CD14-positive monocyte (primary cell): ENCODE data around the gene ATXN1. TPM values are rescaled to one million over a fixed set of nuclear protein-coding genes. Genes with fewer than 3 reads are reported as not detected.

Source experiments
- DNase-seq, 3 donors: peaks; one replicate each; pipeline ENCODE4 v3.0.0-alpha.2; 2011 to 2022
- H2AFZ ChIP-seq: 2 replicates; pipeline ENCODE4 v1.6.0; 2012; ENCODE audit warnings: mild to moderate bottlenecking, low read depth, low read length, inconsistent platforms; ENCODE audit not compliant: insufficient read depth, poor library complexity, severe bottlenecking
- H3K27ac ChIP-seq, 2 donors: 1 replicate in 1 of 2; 2 replicates in 1 of 2; pipeline ENCODE4 v1.5.1; 2012 to 2013; ENCODE audit warnings: low read length in 2 of 2, control low read depth in 1 of 2, inconsistent platforms in 1 of 2, low read depth in 1 of 2, mild to moderate bottlenecking in 1 of 2
- H3K27me3 ChIP-seq, 2 donors: one replicate each; pipeline versions ENCODE4 v1.6.0 to v1.6.1; 2011 to 2013; ENCODE audit warnings: low read length in 2 of 2; ENCODE audit not compliant: control insufficient read depth in 2 of 2, insufficient read depth in 2 of 2
- H3K36me3 ChIP-seq, 2 donors: replicated peaks in 1 of 2; 1 replicate in 1 of 2; 2 replicates in 1 of 2; pipeline versions ENCODE4 v1.5.1 to v1.6.1; 2012 to 2013; ENCODE audit warnings: low read length in 2 of 2, control low read depth in 1 of 2, inconsistent platforms in 1 of 2, mild to moderate bottlenecking in 1 of 2; ENCODE audit not compliant: insufficient read depth in 2 of 2, control insufficient read depth in 1 of 2
- H3K4me1 ChIP-seq, 2 donors: 1 replicate in 1 of 2; 2 replicates in 1 of 2; pipeline versions ENCODE4 v1.5.1 to v1.6.1; 2012 to 2013; ENCODE audit warnings: low read length in 2 of 2, control low read depth in 1 of 2, inconsistent platforms in 1 of 2, mild to moderate bottlenecking in 1 of 2, moderate library complexity in 1 of 2; ENCODE audit not compliant: insufficient read depth in 2 of 2, control insufficient read depth in 1 of 2
- H3K4me2 ChIP-seq: replicated peaks from 2 replicates; pipeline ENCODE3; 2012; ENCODE audit warnings: low read length, moderate library complexity, mild to moderate bottlenecking; ENCODE audit not compliant: poor library complexity, severe bottlenecking; ENCODE audit errors: extremely low read depth
- H3K4me3 ChIP-seq, 3 experiments: fragments of 200-600 bp in 1 of 3; sonication (generic) in 1 of 3; replicated peaks in 1 of 3; 1 replicate in 2 of 3; 2 replicates in 1 of 3; pipeline ENCODE4 v1.5.1; 2011 to 2013; ENCODE audit warnings: low read length in 3 of 3, mild to moderate bottlenecking in 3 of 3, control low read depth in 2 of 3, low read depth in 2 of 3, inconsistent platforms in 1 of 3, moderate library complexity in 1 of 3
- H3K79me2 ChIP-seq: 2 replicates; pipeline ENCODE4 v1.6.0; 2012; ENCODE audit warnings: mild to moderate bottlenecking, control low read depth, inconsistent platforms, low read length, moderate library complexity; ENCODE audit not compliant: insufficient read depth
- H3K9ac ChIP-seq: 2 replicates; pipeline ENCODE4 v1.6.0; 2017; ENCODE audit warnings: low read length, mild to moderate bottlenecking; ENCODE audit not compliant: insufficient read depth, poor library complexity, severe bottlenecking
- H3K9me3 ChIP-seq, 2 donors: replicated peaks in 1 of 2; 1 replicate in 1 of 2; 2 replicates in 1 of 2; pipeline versions ENCODE4 v1.5.1 to v1.6.1; 2012 to 2013; ENCODE audit warnings: low read length in 2 of 2, control low read depth in 1 of 2; ENCODE audit not compliant: control insufficient read depth in 1 of 2, insufficient read depth in 1 of 2
- H4K20me1 ChIP-seq: 2 replicates; pipeline ENCODE4 v1.6.0; 2012; ENCODE audit warnings: mild to moderate bottlenecking, low read length, control low read depth, moderate library complexity; ENCODE audit not compliant: insufficient read depth
- H3K27ac Mint-ChIP-seq, 7 donors: one replicate each; pipeline ENCODE4 v1.8.0; 2020; ENCODE audit warnings: mild to moderate bottlenecking in 7 of 7, mixed read lengths in 7 of 7, moderate library complexity in 6 of 7, inconsistent platforms in 2 of 7
- H3K27me3 Mint-ChIP-seq, 3 donors: one replicate each; pipeline ENCODE4 v1.8.0; 2021 to 2022; ENCODE audit warnings: low read depth in 3 of 3, mild to moderate bottlenecking in 3 of 3, mixed read lengths in 3 of 3, moderate library complexity in 3 of 3, inconsistent platforms in 1 of 3
- H3K36me3 Mint-ChIP-seq, 2 donors: one replicate each; pipeline ENCODE4 v1.8.0; 2020; ENCODE audit warnings: mixed read lengths in 2 of 2, inconsistent platforms in 1 of 2, mild to moderate bottlenecking in 1 of 2
- H3K4me1 Mint-ChIP-seq: one replicate; pipeline ENCODE4 v1.8.0; 2020; ENCODE audit warnings: mild to moderate bottlenecking, mixed read lengths
- H3K4me3 Mint-ChIP-seq, 2 donors: one replicate each; pipeline ENCODE4 v1.8.0; 2020; ENCODE audit warnings: mild to moderate bottlenecking in 2 of 2, mixed read lengths in 2 of 2, moderate library complexity in 1 of 2
- H3K9me3 Mint-ChIP-seq, 7 donors: one replicate each; pipeline ENCODE4 v1.8.0; 2020 to 2022; ENCODE audit warnings: mixed read lengths in 7 of 7, mild to moderate bottlenecking in 6 of 7, moderate library complexity in 6 of 7, inconsistent platforms in 2 of 7
- WGBS: methylation state at CpG from one replicate; pipeline ENCODE4 v1.1.5; 2013; ENCODE audit warnings: missing lambda C conversion rate; ENCODE audit not compliant: insufficient coverage; 5-methylcytosine and 5-hydroxymethylcytosine counted together
- intact Hi-C, 2 donors: fragments of 100-400 bp; cut with micrococcal nuclease; formaldehyde crosslinking; loops; one replicate each; pipeline versions ENCODE4 v1.15.0 to v1.15.1; 2023
- polyA plus RNA-seq, 3 donors: library from polyadenylated mRNA; depleted of rRNA in 1 of 3; unstranded in 2 of 3; stranded (reverse) in 1 of 3; fragments of 300-500 nt in 2 of 3; fragments of >200 nt in 1 of 3; fragmentation: Illumina TruSeq in 2 of 3; gene quantifications; 1 replicate in 2 of 3; 2 replicates in 1 of 3; pipeline ENCODE4 v1.2.3, GENCODE V29; 2012 to 2021
- TF ChIP-seq, protein P1 (sequence below): fragments of 200-600 bp; IDR thresholded peaks from one replicate; pipeline ENCODE4 v1.8.0; 2022; ENCODE audit warnings: antibody characterized with exemption, mild to moderate bottlenecking

The ATXN1 gene
- polyA plus RNA-seq, 3 donors: 8.8 to 19.1 (median 10.9) TPM

GRCh38 chr6:16367571-16367970 lies 393.7 kb downstream of the ATXN1 start:
- H3K4me3 ChIP-seq: no peak overlapping the region
- no CpG with 5 or more reads among the region's 3 CpGs for WGBS
- H4K20me1 ChIP-seq: peaks cover 22% of the 10 kb centered on the region
- TF ChIP-seq, protein P1, sequence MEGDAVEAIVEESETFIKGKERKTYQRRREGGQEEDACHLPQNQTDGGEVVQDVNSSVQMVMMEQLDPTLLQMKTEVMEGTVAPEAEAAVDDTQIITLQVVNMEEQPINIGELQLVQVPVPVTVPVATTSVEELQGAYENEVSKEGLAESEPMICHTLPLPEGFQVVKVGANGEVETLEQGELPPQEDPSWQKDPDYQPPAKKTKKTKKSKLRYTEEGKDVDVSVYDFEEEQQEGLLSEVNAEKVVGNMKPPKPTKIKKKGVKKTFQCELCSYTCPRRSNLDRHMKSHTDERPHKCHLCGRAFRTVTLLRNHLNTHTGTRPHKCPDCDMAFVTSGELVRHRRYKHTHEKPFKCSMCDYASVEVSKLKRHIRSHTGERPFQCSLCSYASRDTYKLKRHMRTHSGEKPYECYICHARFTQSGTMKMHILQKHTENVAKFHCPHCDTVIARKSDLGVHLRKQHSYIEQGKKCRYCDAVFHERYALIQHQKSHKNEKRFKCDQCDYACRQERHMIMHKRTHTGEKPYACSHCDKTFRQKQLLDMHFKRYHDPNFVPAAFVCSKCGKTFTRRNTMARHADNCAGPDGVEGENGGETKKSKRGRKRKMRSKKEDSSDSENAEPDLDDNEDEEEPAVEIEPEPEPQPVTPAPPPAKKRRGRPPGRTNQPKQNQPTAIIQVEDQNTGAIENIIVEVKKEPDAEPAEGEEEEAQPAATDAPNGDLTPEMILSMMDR: no peak
- Mint-ChIP-seq H3K9me3 (no peaks in the 10 kb centered on the region), H3K27ac (no peak overlapping the region), H3K36me3 (peaks cover 6 to 14% of the 10 kb centered on the region in 2 donors), H3K4me3 (no peak overlapping the region), H3K27me3 (no peaks in the 10 kb centered on the region), H3K4me1 (peaks cover 7% of the 10 kb centered on the region)
- H3K9ac ChIP-seq: no peak overlapping the region
- no peaks in the 10 kb centered on the region for H3K4me1 ChIP-seq
- no peaks in the 10 kb centered on the region for H3K9me3 ChIP-seq
- no peak overlapping the region for H3K27ac ChIP-seq
- H2AFZ ChIP-seq: no peak overlapping the region
- H3K4me2 ChIP-seq: no peak overlapping the region
- DNase-seq: no peak
- H3K79me2 ChIP-seq: no peaks in the 10 kb centered on the region
- H3K27me3 ChIP-seq: no peaks in the 10 kb centered on the region
- peaks cover 0 to 3% of the 10 kb centered on the region in 2 donors for H3K36me3 ChIP-seq
- intact Hi-C loops: no loop called here

DNA sequence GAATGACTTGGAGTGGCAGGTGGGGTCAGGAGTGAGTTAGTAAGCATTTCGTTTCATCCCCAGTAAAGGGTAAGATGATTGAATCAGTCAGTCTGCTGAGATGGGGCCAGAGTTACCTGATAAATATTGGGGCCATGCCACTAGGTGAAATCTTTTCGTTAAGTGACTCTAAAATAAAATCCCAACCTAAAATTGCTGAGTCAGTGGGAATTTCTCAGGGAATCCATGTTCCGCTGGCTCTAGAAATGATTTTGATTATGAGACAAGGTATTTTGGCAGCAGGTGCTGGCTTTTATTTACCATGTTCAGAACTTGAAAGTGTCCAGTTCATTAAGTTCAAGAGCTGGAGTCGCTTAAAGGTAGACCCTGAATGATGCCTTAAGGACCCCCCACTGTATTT lies 397.5 kb downstream of the ATXN1 start:
- Histone ChIP-seq H3K36me3 (peaks cover 0 to 16% of the 10 kb centered on the region in 2 donors), H3K4me2 (no peak overlapping the region), H3K79me2 (no peaks in the 10 kb centered on the region), H3K4me3 (no peak overlapping the region), H4K20me1 (peaks cover 16% of the 10 kb centered on the region), H3K27ac (no peak overlapping the region), H3K9ac (no peak overlapping the region), H3K27me3 (no peaks in the 10 kb centered on the region), H3K9me3 (no peaks in the 10 kb centered on the region), H3K4me1 (no peaks in the 10 kb centered on the region), H2AFZ (no peak overlapping the region)
- peak overlapping the region in 1 of 7 donors; percentile 43 for H3K27ac Mint-ChIP-seq
- no peak for DNase-seq
- H3K4me1 Mint-ChIP-seq: peaks cover 7% of the 10 kb centered on the region
- no peaks in the 10 kb centered on the region for H3K9me3 Mint-ChIP-seq
- no peak overlapping the region for H3K4me3 Mint-ChIP-seq
- 100% methylated on average over 2 of the region's 4 CpGs for WGBS
- H3K27me3 Mint-ChIP-seq: peaks cover 0 to 1% (median 0%) of the 10 kb centered on the region in 3 donors
- H3K36me3 Mint-ChIP-seq: peaks cover 12 to 21% of the 10 kb centered on the region in 2 donors
- TF ChIP-seq, protein P1: no peak
- intact Hi-C loops: no loop called here
